ENCODE results near the gene MYRFL.

The MYRFL gene

DNA sequence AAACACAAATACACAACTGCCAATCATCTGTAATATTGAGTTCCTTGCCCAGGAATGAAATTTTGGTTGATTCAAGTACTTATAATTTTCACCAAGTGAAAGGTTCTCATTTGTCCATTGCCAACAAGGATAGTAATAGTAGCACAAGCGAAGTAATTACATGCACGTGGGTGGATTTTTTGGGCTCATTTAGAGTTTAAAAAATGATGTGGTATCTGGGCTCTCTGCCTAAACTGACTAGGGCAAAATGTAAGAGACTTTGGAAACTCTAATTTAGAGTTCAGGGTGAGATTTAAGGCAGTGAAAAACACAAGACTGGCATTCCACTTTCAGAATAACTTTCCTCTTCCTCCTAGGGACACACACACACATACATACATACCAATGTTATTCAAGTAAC is 111.7 kb downstream of the MYRFL start:
- DNase-seq (ENCODE audit: low read depth): peak; percentile 10
- no peak overlapping the region for H3K4me3 ChIP-seq (ENCODE audit: low read length)
- TF ChIP-seq, protein P1, sequence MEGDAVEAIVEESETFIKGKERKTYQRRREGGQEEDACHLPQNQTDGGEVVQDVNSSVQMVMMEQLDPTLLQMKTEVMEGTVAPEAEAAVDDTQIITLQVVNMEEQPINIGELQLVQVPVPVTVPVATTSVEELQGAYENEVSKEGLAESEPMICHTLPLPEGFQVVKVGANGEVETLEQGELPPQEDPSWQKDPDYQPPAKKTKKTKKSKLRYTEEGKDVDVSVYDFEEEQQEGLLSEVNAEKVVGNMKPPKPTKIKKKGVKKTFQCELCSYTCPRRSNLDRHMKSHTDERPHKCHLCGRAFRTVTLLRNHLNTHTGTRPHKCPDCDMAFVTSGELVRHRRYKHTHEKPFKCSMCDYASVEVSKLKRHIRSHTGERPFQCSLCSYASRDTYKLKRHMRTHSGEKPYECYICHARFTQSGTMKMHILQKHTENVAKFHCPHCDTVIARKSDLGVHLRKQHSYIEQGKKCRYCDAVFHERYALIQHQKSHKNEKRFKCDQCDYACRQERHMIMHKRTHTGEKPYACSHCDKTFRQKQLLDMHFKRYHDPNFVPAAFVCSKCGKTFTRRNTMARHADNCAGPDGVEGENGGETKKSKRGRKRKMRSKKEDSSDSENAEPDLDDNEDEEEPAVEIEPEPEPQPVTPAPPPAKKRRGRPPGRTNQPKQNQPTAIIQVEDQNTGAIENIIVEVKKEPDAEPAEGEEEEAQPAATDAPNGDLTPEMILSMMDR (conservative IDR thresholded peaks at IDR 0.05; ENCODE audit: low read length): no peak

- no peak for DNase-seq (ENCODE audit: low read depth)
- no peak overlapping the region for H3K4me3 ChIP-seq (ENCODE audit: low read length)
- TF ChIP-seq, protein P1 (conservative IDR thresholded peaks at IDR 0.05; ENCODE audit: low read length): no peak
These were observed 122.1 kb downstream of the MYRFL start for GRCh38 chr12:69947123-69947522.

DNA sequence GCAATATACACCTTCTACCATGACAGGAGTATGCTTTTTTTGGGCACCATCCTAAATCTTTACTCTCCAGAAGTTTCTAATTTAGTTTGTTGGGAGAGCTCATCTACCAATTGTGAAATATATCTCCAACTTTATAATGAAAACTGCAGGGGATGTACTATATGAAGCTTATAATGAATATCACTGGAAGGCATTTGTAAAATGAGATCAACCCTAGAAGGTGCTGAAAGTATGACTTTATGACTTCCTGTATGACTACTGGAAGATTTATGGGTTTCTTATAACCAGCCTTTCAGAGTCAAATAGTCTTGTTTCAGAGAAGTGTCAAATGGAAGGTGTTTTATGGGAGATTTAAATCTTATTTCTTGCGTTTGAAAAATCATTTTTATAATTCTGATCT is 122.9 kb downstream of the MYRFL start:
- DNase-seq (ENCODE audit: low read depth): no peak
- H3K4me3 ChIP-seq (ENCODE audit: low read length): no peak overlapping the region
- TF ChIP-seq, protein P1 (conservative IDR thresholded peaks at IDR 0.05; ENCODE audit: low read length): no peak

DNA sequence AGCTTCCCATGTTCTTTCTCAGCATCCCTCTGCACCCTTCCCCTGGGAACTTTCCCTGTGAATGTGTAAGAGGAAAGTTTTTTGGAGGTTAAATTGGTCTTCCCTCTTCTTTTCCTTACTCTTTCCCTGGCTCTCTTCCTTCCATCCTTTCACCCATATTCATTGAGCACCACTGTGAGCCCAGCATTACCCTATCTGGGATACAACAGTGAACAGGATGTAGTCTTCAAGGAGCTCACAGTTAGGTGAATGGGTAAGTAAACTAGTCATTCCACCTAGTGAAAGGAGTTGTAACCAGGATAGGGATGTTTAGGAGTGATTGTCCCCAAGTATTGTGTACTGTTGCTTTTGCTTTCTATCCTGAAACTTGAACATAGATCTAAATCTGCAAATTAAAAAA is 123.8 kb downstream of the MYRFL start:
- no peak overlapping the region for H3K4me3 ChIP-seq (ENCODE audit: low read length)
- TF ChIP-seq, protein P1 (conservative IDR thresholded peaks at IDR 0.05; ENCODE audit: low read length): no peak
- no peak for DNase-seq (ENCODE audit: low read depth)

DNA sequence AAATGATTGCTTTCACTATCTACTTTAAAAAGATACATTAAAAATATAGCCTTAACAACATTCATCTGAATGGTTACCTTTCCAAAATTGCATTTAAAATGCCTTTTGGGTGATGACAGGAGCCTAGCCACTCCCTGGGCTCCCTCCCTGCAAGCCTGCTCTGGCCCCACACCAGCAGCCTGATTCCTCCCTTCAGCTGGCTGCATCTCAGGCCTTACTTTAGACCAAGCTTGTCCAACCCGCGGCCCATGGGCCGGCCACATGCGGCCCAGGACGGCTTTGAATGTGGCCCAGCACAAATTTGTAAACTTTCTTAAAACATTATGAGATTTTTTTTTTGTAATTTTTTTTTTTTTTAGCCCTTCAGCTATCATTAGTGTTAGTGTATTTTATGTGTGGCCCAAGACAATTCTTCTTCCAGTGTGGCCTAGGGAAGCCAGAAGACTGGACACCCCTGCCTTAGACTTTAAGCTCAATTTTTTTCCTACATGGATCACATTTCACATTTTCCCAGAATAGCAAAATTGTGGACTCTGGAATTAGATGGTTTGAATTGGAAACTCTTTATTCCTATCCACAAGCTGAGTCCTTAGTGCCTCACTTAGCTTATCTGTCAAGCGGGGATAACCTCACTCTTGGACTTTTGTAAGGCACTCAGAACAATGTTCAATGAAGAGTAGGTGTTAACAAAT is 124.4 kb downstream of the MYRFL start:
- TF ChIP-seq, protein P1 (conservative IDR thresholded peaks at IDR 0.05; ENCODE audit: low read length): no peak
- no peak overlapping the region for H3K4me3 ChIP-seq (ENCODE audit: low read length)
- no peak for DNase-seq (ENCODE audit: low read depth)

DNA sequence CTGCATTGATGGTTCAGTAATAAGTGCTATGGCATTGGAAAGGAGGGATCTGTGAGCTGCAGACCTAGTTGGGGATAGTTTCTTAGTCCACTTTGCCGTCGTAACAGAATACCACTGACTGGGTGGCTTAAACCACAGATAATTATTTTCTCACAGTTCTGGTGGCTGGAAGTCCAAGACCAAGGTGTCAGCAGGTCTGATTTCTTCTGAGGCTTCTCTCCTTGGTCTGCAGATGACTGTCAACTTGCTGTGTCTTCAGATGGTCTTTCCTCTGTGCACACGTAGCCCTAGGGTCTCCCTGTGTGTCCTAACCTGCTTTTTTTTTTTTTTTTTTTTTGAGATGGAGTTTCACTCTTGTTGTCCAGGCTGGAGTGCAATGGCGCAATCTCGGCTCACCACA is 126.1 kb downstream of the MYRFL start:
- H3K4me3 ChIP-seq (ENCODE audit: low read length): no peak overlapping the region
- TF ChIP-seq, protein P1 (conservative IDR thresholded peaks at IDR 0.05; ENCODE audit: low read length): no peak
- DNase-seq (ENCODE audit: low read depth): no peak

GRCh38 chr12:69952890-69953289 is 127.9 kb downstream of the MYRFL start:
- DNase-seq (ENCODE audit: low read depth): no peak
- no peak overlapping the region for H3K4me3 ChIP-seq (ENCODE audit: low read length)
- TF ChIP-seq, protein P1 (conservative IDR thresholded peaks at IDR 0.05; ENCODE audit: low read length): no peak

Data from AG10803 (cell line).